Inferior parietal cortex (tissue), 1 donor: Measurements from ENCODE around the gene WNT10A.

ENCODE experiments used
- DNase-seq: peaks from one replicate; pipeline ENCODE4 v3.0.0-alpha.2; 2016; ENCODE audit errors: extremely low spot score

WNT10A gene

DNA sequence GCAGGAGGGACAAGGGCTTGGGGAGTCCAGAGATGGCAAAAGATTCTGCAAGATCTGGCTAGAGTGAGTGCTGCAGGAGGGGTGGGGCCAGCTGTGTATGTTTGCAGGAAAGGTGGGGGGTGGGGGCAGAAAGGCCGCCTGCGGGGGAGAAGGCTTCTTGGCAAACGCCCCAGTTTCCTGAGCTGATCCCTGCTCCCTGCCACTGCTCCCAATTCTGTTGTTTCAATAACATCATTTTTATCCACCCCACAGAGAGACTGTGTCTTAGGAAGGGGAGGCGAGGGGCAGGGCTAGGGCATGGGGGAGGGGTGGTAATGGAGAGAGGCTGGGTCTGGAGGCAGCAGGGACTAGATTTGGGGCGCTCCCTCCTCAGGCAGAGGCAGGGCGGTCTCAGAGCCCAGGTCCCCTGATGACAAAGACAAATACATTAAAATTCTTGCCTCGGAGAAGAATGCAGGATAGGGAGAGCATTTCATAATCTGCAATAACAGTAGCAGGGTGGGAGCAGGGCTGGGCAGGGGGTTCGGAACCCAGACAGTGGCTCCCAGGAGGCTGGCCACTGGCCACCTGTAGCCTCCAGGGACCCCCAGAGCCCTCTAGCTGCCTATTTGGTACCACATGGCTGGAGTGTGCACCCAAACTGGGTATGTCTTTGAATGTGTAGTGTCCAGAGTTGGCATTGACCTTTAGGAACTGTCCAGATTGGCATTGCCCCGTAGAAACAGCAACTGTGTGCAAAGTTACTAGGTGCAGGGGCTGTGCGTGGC, 23.1 kb upstream of the WNT10A start:
- no peak for DNase-seq

DNA sequence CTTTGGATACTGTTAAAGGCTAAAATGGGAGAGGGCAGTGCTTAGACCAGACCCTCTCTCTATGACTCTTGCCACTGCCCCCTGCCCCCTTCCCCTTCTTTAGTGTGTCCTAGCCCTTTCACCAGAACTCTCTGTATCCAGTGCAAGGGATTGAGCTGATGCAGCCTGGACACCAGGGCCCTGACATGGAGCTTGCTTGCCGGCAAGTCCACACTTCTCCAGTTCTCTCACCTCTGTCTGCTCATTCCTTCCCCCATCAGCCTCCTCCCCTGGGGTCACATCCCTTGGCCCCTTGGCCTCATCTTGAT, 22.6 kb upstream of the WNT10A start:
- DNase-seq, result no peak

DNA sequence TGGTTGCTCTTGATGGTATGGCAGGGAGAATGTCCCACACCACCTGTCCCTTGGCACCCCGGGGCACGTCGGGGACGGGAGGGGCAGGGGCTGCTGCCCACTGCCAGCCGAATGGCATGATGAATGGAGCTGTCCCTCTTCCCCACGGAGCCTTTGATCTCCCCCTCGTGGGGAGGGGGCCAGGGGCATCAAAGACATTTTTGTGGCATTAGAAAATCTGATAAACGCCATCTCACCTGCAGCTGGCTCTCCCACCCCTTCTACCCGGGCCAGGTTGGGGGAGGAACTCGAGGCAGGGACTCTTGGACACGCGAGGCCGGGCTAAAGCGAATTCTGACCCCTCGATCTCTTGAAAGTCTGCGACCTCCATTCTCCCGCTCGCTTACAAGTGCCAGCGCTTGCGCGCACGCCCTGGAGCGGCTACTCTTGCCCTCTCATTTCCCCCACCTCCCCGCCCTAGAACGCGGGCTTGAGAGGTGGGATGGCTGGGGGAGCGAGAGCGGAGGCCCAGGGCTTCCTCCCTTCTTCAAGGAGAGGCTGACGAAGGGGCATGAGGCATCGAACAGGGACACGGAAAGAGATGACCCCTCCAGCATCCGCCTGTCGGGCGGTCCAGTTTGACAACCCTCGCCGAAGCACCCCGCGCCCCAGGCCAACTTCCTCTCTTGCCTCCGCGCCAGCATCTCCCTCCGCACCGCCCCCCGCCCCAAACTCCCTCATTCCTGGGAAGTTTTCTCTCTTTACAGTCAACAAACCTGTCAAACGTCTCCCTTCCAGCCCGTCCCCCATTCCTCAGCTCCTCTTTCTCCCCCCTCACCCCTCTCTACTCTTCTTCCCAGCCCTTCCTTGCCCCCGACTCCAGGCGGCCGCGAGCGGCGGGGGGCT, 21.7 kb upstream of the WNT10A start:
- no peak for DNase-seq

DNA sequence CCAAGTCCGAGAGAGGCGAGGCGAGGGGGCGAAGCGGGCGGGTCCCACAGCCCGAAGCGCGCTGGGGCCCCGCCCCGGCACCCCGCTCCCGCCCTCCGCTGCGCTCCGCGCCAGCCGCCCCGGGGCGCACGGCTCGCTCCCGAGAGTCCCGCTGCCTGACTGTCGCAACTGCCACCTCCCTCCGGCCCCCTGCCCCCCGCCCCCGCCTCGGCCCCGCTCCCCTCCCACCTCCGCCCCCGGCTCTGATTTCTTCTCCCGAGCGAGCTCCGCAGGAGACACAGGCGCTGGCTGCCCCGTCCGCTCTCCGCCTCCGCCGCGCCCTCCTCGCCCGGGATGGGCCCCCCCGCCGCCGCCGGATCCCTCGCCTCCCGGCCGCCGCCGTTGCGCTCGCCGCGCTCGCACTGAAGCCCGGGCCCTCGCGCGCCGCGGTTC, 21.1 kb upstream of the WNT10A start, which contains the start of gene WNT6:
WNT6 (plus strand) TSS at position 250 of the 432 bp plus-strand sequence. CDS start 233 bp downstream, outside the sequence.
- DNase-seq, result no peak

DNA sequence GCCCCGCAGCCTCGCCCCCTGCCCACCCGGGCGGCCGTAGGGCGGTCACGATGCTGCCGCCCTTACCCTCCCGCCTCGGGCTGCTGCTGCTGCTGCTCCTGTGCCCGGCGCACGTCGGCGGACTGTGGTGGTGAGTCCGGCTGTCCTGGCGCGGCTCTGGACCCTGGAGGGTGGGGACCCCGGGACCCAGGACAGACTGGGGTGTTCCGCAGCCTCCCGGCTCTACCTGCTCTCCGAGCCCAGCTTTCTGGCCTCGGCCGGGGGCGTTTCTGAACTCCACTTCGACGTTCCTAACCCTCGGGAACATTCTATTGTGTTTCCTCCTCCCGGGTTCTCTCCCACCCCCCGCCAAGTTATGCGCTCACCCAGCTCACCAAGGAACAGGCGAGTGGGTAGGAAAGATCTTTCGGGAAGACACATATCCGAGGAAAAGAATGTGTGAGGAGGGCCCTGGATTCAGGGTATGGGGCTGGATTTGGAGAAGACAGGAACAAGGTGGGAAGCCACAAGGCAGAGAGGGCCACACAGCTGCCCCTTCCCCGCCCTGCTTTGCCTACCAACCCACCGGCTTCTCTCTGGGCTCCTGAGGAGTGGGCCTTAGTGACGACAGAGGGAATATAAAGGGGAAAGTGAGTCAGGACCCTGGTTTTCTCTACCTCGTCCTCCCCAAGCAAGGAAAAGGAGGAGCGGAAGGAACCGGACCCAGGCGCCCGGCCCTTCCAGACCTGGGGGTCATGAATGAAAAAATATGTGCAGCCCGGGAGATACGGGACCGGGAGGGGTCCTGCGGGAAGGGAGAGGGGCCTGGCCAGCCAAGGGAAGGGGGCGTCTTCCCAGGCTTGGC, 20.4 kb upstream of the WNT10A start:
- DNase-seq, result no peak

DNA sequence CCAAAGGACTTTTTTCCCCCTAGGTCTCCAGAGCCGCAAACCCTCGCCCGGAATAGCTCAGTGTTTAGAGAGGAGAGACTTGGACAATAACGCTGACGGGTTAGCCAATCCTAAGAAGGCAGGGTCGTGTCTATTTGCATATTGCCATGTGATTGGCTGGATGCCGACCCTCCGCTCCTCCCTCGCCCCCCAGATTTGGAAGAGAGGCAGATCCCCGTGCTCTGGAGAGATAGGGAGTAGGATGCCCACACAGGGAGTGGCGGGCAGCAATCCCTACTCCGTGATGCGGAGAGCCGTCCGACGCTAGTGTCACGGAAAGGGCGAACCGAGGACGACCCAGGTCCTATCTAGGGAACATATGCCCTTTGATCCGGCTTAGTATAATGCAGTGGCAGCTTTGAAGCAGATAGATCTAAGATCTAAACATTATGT, 19.7 kb upstream of the WNT10A start:
- DNase-seq, result no peak

DNA sequence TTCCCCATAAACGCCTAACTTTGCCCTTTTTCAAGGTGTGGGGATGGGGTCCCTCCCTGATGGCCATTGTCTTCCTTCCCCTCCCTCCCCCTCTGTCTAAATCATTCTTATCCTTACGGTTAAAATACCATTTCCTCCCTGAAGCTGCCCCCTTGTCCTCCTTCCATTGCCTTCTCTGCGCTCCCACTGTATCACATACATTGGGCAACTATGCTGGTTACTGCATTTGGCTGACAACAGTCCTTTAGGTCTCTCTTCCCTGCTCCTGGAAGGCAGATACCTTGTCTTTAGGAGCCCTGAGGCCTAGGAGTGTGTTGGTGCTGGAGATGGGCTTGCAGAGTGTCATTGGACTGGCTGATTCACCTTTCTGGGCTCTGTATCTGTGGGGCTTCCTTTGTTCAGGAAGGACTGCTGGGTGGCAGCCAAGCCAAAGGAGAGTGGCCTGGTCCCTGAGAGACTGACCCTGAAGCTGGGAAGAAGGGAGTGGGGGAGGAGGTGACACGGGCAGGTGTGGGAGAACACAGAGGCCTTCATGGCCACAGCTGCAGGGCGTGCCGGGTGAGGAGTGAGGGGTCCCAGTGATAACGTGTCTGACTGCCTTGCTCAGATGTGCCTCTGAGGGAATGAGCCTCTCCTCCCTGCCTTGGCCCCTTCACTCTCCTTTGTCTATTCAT, 18.9 kb upstream of the WNT10A start:
- no peak for DNase-seq

DNA sequence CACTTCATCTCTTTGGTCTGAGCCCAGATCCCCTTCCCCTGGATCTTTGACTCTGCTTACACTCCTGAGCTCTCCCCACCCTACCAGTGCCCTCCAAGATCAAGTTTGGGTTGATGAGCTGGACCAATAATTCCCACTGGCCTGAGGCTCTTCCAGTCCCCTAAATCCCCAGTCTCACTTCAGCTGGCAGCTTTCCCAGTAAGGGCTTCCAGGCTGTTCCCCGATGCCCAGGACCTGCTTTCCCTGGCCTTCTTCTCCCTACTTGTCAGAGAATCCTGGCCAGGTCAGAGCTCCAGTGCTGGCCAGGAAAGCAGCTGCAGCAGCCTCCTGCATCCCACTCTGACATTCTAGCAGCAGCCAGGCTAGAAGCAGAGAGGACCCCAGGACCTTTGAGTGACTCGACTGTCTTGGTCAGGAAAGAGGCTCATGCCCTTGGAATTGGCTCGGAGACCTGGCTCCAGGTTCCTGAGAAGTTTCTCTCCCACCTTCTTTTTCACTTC, 17.6 kb upstream of the WNT10A start:
- no peak for DNase-seq

DNA sequence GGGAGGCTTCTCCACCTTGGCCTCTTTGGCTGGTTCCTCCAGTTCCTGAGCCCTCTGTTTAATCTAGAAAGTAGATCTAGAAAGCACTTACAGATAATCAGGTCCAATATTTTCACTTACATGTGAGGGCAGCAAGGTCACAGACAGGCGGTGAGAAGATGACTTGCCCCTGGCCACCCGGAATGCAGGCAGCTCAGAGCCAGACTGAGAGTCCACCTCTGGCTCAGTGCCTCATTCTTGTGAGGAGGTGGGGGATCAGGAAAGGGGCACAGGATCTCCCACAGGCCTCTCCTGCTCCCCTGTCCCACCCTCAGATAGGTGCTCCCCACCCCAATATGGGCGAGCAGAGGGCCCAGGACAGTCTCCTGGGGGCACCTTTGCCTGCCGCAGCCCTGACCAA, 15.3 kb upstream of the WNT10A start:
- DNase-seq, result no peak

DNA sequence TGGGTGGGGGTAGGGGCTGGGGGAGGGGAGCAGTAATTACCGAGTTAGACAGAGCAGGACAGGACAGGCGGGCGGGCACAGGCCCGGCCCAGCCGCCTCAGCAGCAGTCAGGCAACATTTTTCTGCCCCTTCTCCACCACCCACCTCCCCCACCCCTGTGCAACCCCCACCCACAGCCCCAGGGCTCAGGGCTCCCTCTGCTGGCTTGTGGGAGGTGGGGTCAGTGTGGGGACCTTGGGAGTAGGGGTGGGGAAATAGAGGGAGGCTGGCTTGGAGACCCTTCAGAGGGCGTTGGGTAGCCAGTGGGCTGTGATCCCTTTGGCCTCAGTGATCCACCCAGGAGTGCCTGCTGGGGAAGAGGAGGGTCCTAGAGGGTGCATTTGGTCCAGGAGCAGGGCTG, 14.7 kb upstream of the WNT10A start:
- no peak for DNase-seq

DNA sequence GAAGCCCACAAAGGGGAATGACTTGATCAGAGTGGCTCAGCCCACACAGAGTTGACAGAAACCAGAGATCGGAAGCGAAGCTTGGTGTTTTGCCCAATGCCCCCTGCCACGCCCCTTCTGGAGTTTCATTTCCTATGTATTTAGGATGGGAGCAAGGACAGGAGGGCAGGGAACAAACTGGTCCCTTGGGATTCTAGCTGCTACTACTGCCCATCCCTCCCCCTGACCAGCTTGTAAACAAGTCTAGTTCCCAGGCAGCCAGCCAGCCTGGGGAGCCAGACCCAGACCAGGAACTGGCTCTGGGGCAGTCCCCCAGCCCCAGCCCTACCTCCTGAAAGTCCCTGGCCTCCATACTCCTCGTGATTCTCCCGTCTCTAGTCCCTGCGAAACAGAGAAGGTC, 12.8 kb upstream of the WNT10A start:
- DNase-seq, result no peak

DNA sequence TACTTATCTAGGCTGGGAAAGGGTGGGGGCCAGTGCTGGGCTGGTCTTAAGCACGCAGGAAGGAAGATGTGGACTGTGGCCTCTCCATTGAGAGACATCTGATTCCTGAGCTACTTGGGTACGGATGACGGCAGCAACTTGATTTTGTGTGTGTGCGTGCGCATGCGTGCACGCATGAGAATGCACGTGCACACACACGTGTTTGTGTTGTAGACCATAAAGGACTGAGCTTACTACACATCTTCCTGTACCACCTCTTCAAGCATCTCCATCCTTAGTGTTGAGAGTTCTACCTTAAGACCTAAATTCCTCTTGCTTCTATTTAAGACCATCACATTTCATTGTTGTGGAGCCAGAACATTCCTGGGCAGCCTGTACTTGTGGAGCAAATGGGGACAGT, 11.6 kb upstream of the WNT10A start:
- DNase-seq, result no peak

DNA sequence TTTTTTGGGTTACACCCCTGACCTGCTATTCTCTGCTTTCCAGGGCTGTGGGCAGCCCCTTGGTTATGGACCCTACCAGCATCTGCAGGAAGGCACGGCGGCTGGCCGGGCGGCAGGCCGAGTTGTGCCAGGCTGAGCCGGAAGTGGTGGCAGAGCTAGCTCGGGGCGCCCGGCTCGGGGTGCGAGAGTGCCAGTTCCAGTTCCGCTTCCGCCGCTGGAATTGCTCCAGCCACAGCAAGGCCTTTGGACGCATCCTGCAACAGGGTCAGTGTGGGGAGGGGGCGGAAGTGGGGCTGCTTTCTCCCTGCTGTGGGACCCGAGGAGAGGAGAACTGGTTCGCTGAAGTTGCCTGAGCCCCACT, 9.7 kb upstream of the WNT10A start:
- DNase-seq, result no peak

DNA sequence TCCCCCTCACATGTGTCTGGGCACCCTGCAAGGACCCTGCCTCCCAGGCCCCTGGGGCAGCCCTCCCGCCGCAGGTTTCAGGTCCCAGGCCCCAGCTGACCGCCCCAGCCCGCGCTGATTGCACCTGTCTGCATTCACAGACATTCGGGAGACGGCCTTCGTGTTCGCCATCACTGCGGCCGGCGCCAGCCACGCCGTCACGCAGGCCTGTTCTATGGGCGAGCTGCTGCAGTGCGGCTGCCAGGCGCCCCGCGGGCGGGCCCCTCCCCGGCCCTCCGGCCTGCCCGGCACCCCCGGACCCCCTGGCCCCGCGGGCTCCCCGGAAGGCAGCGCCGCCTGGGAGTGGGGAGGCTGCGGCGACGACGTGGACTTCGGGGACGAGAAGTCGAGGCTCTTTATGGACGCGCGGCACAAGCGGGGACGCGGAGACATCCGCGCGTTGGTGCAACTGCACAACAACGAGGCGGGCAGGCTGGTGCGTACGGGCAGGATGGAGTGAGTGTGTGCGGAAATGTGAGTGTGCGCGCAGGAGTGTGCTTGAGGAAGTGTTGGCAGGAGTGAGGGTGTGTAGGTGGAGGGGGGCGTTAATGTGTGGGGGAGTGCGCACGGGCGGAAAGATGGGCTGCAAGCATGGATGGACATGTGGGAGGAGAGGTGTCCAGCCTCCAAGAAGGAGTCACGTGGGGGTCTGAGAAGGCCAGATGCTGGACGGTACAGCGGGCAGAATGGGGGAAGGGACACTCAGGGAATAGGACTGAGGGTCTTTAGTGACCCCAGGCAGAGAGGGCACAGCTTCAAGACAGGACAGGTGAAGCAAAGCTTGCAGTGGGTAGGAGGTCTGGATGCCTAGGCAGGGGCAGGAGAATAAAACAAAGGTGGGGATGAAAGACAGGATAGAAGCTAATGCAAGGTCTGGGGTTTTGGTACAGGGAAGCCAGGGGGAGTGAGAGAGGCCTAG, 9.0 kb upstream of the WNT10A start:
- no peak for DNase-seq

DNA sequence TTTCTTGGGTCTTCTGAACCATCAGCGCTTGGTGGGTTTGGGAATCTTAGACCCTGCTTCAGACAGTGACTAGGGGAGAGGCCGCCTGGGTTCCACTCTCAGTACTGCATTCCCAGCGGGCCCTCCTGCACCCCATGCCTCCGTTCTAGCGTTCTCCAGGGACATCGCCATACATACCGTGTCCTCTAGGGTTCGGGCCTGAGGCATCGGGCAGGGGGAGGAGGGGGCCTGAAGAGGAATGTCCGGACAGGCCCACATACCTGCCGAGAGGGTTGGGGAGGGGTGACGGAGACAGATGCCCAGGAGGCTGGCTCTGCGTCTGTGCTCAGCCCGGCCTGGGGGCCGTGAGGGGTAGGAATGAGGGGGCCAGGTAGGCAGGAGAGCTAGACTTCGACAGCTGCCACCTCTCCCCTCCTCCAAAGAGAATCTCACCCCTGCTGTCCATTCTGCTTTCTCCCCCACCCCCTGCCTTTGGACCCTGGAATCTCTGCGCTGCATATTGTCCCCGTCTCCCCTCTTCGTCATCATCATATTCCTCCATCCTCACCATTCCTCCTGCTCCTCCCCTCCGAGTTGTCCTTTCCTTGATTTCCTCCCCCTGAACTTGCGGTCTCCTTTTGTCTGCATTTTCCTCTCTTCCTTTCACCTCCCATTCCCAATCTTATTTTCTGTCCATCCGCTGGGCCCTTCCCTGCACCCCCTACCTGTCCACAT, 7.8 kb upstream of the WNT10A start:
- no peak for DNase-seq

DNA sequence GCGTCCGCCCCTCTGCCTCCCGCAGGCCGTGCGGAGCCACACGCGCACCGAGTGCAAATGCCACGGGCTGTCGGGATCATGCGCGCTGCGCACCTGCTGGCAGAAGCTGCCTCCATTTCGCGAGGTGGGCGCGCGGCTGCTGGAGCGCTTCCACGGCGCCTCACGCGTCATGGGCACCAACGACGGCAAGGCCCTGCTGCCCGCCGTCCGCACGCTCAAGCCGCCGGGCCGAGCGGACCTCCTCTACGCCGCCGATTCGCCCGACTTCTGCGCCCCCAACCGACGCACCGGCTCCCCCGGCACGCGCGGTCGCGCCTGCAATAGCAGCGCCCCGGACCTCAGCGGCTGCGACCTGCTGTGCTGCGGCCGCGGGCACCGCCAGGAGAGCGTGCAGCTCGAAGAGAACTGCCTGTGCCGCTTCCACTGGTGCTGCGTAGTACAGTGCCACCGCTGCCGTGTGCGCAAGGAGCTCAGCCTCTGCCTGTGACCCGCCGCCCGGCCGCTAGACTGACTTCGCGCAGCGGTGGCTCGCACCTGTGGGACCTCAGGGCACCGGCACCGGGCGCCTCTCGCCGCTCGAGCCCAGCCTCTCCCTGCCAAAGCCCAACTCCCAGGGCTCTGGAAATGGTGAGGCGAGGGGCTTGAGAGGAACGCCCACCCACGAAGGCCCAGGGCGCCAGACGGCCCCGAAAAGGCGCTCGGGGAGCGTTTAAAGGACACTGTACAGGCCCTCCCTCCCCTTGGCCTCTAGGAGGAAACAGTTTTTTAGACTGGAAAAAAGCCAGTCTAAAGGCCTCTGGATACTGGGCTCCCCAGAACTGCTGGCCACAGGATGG, 7.1 kb upstream of the WNT10A start:
- DNase-seq, result no peak

DNA sequence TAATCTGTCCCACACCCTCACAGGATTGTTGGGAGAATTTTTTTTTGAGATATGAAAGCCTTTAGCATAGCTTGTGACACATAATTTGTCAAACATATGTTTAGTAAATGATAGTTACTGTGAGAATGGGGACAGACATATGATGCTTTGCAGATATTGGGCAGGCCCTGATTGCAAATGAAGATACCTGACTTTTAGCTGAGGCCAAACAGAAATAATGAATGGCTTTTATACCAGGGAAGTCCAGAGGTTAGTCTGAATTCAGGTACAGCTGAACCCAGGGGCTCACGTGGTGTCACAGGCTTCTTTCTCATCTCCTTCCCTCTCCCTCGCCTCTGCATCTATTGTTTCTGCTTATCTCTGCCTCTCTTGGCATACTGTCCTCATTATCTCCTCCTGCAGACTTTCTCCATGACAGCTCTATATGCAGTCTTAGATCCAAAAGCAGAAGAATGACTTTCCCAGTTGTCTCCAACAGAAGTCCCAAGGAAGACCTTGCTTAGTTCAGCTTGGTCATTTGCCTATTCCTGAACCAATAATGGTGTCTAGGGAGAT, 4.9 kb upstream of the WNT10A start:
- DNase-seq, result no peak

DNA sequence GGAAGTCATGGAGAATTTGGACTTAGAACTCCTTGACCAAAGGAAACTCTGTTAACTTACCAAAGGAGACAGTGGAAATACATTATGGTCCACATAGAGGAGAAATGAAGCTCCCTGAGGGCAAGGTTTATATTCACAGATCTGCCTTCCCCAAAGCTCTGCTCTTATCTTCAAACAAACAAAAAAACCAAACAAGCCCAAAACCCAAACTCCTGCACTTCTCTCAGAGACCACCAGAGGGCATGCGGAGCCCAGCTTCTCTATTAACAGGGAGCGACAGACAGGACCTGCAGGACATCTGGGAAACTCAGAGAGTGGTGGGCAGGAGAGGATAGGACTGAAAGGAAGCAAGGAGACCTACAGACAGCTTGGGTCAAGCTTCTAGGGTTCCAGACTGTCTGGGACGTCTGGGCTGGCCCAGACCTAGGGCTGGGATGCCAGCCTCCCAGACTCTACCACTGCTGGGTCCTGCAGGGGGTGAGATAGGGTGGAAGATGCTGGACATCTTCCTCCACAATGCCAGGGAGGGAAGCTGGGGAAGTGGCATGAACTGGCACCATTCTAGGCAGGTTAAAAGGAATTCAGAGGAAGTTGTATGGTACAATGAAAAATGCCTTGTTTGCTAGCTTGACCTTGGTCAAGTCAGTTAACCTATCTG, 4.0 kb upstream of the WNT10A start:
- DNase-seq, result peak; percentile 90
